HEK293T (cell line): ENCODE results near the gene CPM.

Source experiments
- ARNT ChIP-seq: fragments of 450-650 bp; IDR thresholded peaks from 2 replicates; pipeline ENCODE4 v1.6.1; 2017; ENCODE audit warnings: mild to moderate bottlenecking
- BHLHE40 ChIP-seq: fragments of 450-650 bp; IDR thresholded peaks from 2 replicates; pipeline ENCODE4 v1.6.1; 2016; ENCODE audit warnings: mild to moderate bottlenecking, moderate library complexity, borderline replicate concordance
- CTBP1 ChIP-seq: fragments of 450-650 bp; IDR thresholded peaks from 2 replicates; pipeline ENCODE4 v1.6.1; 2016; ENCODE audit warnings: borderline replicate concordance
- ELF4 ChIP-seq: fragments of 450-650 bp; IDR thresholded peaks from 2 replicates; pipeline ENCODE4 v1.6.1; 2017; ENCODE audit warnings: antibody characterized with exemption
- FOXA1 ChIP-seq: fragments of 450-650 bp; IDR thresholded peaks from 2 replicates; pipeline ENCODE4 v1.6.1; 2016; ENCODE audit warnings: mild to moderate bottlenecking
- FOXK2 ChIP-seq: fragments of 450-650 bp; IDR thresholded peaks from 2 replicates; pipeline ENCODE4 v1.6.1; 2016; ENCODE audit warnings: mild to moderate bottlenecking
- HDGF ChIP-seq: fragments of 450-650 bp; IDR thresholded peaks from 2 replicates; pipeline ENCODE4 v1.6.1; 2017; ENCODE audit warnings: antibody characterized with exemption, borderline replicate concordance
- L3MBTL2 ChIP-seq: fragments of 450-650 bp; conservative IDR thresholded peaks from 2 replicates; pipeline ENCODE4 v1.6.1; 2016; ENCODE audit warnings: mild to moderate bottlenecking
- LEF1 ChIP-seq: fragments of 450-650 bp; IDR thresholded peaks from 2 replicates; pipeline ENCODE4 v1.6.1; 2017; ENCODE audit warnings: mild to moderate bottlenecking, borderline replicate concordance
- NFRKB ChIP-seq: fragments of 450-650 bp; IDR thresholded peaks from 2 replicates; pipeline ENCODE4 v1.6.1; 2016; ENCODE audit warnings: mild to moderate bottlenecking, moderate library complexity
- SP1 ChIP-seq: fragments of 450-650 bp; IDR thresholded peaks from 2 replicates; pipeline ENCODE4 v1.6.1; 2017
- SUZ12 ChIP-seq: fragments of 450-650 bp; IDR thresholded peaks from 2 replicates; pipeline ENCODE4 v1.6.1; 2016; ENCODE audit warnings: mild to moderate bottlenecking
- TARDBP ChIP-seq: fragments of 450-650 bp; IDR thresholded peaks from 2 replicates; pipeline ENCODE4 v1.6.1; 2016

DNA sequence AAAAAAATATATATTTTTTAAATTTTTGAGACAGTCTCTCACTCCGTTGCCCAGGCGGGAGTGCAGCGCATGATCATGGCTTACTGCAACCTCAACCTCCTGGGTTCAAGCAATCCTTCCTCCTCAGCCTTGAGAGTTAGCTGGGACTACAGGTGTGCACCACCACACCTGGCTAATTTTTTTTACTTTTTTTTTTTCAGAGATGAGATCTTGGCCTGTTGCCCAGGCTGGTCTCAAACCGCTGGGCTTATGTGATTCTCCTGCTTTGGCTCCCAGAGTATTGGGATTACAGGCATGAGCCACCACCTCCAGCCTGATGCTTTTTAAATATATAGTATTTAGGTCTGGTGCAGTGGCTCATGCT is 100.5 kb downstream of the CPM start:
- TF ChIP-seq CTBP1 (no peak), SUZ12 (no peak), SP1 (no peak), FOXA1 (no peak), TARDBP (no peak), BHLHE40 (no peak), FOXK2 (no peak), NFRKB (no peak), L3MBTL2 (no peak), LEF1 (no peak), ARNT (no peak), ELF4 (no peak), HDGF (no peak)
